ENCODE measurements around the gene SPHK2.
"Not testable (repeated sequence)": the region's sequence is repeated elsewhere in the genome, so short reads cannot be mapped to it uniquely, and the experiment has no call there.

The SPHK2 gene

DNA sequence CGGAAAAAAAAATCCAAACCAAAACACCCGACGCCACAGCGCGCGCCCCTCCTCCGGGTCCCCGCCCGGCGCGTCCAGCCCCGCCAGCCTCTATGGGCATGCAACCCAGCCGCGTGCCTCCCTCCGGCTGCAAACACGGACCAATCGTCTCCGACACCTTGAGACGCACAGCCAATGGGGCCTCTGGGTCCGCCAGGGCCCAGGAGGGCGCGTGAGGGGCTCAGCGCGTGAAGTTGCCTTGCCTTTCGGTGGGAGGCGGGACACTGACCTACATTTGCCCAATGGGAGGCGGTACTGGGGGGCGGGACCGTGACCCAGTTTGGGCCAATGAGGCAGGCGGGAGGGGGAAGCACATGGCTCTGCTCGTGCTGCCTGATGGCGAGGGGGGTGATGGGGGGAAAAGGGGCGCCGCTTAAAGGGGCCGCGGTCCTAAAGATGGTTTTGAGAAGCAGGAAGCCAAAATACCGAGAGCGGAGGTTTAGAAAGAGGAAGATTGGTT is 18.2 kb downstream of the SPHK2 start:
- peak; percentile 98 to 100 for DNase-seq (ENCODE audit: low read depth in 2 of 2)

DNA sequence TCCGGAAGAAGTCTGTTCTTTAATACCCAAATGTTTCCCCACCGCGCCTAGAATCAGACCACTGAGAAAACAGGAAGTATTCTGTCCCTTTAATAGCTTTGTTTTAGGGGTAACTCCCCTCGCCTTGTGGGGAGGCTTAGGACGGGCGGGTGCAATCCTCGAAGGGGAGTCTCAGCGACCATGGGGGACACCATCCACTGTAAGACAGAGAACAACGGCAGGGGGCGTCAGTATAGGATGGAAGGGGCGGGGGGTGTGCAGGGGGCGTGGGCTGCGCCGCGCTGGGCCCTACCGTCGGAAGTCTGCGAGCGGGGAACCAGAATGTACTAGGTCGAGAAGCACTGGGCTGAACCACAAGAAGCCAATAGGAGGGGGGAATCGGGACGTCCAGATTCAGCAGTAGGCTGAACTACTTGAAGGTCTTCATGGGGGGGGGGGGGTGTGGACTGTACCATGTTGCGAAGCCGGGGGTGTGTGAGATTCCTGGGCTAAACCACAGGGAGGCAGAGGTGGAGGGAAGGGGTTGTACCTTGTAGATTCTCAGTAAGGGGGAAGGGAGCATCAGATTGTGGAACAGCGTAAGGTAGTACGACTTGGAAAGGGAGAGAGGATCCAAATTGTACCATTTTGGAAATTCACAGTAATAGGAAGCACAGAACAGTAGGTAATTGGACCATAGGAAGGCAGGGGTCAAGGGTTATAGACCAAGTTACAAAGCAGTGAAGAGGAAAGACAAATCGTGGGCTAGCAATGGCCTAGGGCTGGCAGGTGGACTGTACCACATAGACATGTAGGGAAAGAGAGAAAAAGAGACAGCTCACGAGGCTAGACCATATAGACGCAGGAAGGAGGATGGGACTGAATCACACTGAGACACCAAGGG is 18.9 kb downstream of the SPHK2 start:
- peak in 1 of 2 donors; percentile 78 for DNase-seq (ENCODE audit: low read depth in 2 of 2)

DNA sequence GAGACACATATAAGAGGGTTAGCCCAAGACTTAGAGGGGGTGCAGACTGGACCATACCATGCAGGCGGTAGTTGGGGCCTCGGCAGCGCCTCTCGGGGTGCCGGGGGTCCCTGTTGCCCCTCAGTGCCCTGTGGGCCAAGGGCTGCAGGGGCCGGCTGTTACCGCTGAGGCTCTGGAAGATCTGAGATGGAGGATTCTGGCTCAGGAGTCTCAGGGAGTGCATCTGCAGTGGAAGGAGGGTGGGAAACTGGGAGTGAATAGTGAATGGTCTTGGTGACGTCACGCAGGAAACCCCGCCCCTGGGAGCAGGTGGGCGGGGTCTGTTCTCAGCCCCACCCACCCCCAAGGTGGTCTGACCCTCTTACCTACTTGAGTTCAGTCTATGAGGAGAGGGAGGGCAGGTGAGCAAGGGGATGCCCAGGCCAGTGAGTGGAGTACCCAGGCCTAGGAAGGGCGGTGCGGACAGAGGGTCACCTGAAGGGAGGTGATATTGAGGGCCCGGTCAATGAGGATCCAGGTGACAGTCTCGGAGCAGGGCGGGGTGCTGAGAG is 19.6 kb downstream of the SPHK2 start:
- DNase-seq (ENCODE audit: low read depth in 2 of 2): no peak

GRCh38 chr19:48639483-48640375 is 20.4 kb downstream of the SPHK2 start:
- no peak for DNase-seq (ENCODE audit: low read depth in 2 of 2)

GRCh38 chr19:48641850-48642249 is 22.5 kb downstream of the SPHK2 start:
- no peak for DNase-seq (ENCODE audit: low read depth in 2 of 2)

- DNase-seq (ENCODE audit: low read depth in 2 of 2): no peak
Measured at GRCh38 chr19:48642862-48643261, 23.6 kb downstream of the SPHK2 start.

DNA sequence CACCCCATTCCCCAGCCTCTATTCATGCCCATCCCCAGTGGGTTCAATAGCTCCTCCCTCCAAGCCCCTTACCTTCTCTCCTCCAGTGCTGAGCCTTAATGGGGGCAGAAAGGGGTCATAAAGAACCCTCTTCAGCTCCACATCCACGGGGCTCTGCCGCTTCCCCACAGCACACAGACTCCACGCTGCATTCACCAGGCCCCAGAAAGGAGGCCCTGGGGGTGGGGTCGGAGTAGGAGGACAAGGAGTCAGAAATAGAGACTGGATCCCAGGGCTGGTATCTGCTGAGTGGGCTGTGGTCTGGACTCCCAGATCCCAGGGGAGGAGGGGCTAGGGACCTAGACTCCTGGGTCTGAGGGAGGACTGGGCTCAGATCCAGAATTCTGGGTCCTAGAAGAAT is 25.0 kb downstream of the SPHK2 start:
- no peak for DNase-seq (ENCODE audit: low read depth in 2 of 2)

- peak in 1 of 2 donors; percentile 45 for DNase-seq (ENCODE audit: low read depth in 2 of 2)
Measured at GRCh38 chr19:48644839-48645619, 25.7 kb downstream of the SPHK2 start.

- DNase-seq (ENCODE audit: low read depth in 2 of 2): no peak
Measured at GRCh38 chr19:48645620-48646000, 26.3 kb downstream of the SPHK2 start.

GRCh38 chr19:48646001-48646721 is 26.9 kb downstream of the SPHK2 start, which contains the start of gene CA11:
Gene CA11 (minus strand): TSS chr19:48646187. CDS start chr19:48645632, 555 bp downstream.
- DNase-seq (ENCODE audit: low read depth in 2 of 2): peak; percentile 81

GRCh38 chr19:48646722-48647216 is 27.5 kb downstream of the SPHK2 start:
- DNase-seq (ENCODE audit: low read depth in 2 of 2): no peak

GRCh38 chr19:48648134-48648533 is 28.8 kb downstream of the SPHK2 start:
- no peak for DNase-seq (ENCODE audit: low read depth in 2 of 2)

DNA sequence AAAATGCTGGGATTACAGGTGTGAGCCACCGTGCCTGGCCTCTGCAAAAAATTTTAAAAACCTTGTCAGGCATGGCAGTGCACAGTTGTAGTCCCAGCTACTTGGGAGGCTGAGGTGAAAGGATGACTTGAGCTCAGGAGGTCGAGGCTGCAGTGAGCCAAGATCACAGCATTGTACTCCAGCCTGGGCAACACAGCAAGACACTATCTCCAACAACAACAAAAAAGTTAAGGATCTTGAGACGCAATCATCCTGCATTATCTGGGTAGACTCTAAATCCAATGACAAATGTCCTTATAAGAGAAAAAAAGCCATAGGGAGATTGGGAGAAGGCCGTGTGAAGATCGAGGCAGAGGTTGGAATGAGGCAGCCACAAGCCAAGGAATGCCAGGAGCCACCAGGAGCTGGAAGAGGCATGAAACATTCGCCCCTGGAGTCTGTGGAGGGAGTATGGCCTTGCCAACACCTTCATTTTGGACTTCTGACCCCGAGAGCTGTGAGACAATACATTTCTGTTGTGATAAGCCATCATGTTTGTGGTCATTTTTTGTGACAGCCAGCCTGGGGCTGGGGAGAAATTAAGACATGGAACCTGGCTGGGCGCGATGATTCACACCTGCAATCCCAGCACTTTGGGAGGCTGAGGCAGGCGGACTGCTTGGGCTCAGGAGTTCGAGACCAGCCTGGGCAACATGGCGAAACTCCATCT is 31.8 kb downstream of the SPHK2 start:
- no peak for DNase-seq (ENCODE audit: low read depth in 2 of 2)

DNA sequence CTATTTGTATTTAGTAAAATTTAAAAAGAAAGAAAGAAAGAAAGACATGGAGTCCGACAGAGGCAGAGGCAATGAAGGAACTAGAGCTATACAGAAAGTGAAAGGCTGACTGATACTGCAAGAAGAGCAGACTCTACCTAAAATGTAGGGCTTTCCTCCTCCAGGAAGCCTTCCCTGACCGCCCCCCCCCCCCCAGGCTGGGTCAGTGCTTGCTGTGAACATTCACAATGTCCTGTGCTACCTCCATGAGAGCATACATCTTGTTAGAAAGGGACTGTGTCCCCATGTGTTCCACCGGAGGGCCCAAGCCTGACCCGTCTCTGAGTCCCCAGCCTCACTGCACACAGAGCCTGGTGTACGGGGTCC is 32.4 kb downstream of the SPHK2 start:
- no peak for DNase-seq (ENCODE audit: low read depth in 2 of 2)

- DNase-seq (ENCODE audit: low read depth in 2 of 2): no peak
Measured at GRCh38 chr19:48654299-48655059, 35.2 kb downstream of the SPHK2 start.

DNA sequence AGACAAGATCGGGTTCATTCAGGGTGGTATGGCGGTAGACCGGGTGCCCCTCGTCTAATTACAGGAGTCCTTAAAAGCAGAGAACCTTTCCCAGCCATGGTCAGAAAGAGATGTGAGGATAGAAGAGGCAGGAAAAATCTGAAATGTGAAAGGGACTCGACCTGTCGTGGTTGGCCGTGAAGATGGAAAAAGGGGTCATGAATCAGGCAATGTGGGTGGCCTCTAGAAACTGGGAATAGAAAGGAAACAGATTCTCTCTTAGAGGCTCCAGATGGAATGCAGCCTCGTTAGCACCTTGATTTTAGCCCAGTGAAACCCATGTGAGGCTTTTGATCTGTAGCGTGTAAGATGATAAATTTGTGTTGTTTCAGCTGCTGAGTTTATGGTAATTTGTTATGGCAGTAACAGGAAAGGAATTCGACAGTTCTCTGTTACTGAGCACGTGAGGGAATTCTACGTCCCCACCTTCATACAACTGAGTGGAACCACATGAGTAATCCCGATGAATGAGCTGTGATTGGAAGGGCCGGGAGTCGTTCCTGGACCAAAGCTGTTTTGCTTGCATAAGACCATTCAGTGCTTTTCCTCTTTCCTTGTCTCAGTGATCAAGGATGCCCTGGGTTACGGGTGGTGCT is 37.7 kb downstream of the SPHK2 start:
- no peak for DNase-seq (ENCODE audit: low read depth in 2 of 2)

GRCh38 chr19:48657828-48658227 is 38.5 kb downstream of the SPHK2 start:
- not testable (repeated sequence) for DNase-seq (ENCODE audit: low read depth in 2 of 2)

DNA sequence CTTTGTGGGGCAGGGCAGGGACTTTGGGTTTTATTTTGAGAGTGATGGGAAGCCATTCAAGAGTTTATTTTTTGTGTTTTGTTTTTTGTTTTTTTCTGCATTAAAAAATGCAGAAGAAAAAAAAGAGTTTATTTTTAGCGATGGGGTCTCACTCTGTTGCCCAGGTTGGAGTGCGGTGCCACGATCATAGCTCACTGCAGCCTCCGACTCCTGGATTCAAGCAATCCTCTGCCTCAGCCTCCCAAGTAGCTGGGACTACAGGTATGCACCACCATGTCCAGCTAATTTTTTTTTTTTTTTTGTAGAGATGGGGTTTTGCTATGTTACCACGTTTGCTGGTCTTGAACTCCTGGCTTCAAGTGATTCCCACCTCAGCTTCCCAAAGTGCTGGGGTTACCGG is 39.2 kb downstream of the SPHK2 start:
- no peak for DNase-seq (ENCODE audit: low read depth in 2 of 2)

GRCh38 chr19:48659768-48660167 is 40.5 kb downstream of the SPHK2 start:
- no peak for DNase-seq (ENCODE audit: low read depth in 2 of 2)

All from stimulated activated CD4-positive, alpha-beta T cell treated with anti-CD3 and anti-CD28 coated beads, Interleukin-1b, Interleukin-23, amount 100 ng/mL, for 1 hour (primary cell).